CD4-positive, alpha-beta T cell treated with Interleukin-4 for 1 hour (primary cell): Measurements from ENCODE around the gene CBFA2T3.

Source experiments
- DNase-seq, 2 donors: peaks; one replicate each; pipeline ENCODE4 v3.0.0-alpha.2; 2020 to 2022

CBFA2T3 gene

DNA sequence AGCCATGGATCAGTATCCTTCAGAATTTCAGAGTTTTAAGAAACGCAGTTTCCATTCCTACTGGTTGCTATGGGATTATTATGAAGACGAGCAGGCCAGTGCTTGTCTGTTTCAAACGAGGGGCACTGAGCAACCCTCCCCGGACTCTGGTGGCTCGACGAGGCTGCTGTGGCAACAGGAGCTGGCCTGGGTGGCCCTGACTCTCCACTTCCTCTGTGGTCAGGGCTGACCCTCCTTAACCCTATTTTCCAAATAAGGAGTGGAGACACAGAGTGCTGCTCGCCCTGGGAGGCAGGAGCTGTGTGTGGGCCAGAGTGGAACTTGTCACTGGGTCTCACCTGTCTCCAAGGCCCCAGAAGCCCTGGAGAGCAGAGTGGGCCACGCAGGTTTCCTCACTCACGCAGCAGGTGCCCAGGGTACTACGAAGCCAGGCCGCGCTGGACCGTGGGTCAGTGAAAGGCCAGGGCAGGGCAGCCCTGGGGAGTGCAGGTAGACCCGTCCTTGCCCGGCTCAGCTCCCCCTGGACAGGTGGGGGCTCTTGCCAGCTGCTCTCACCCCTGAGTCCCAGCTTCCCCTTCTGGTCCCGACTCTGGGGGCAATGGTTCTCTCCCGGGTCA is 123.6 kb downstream of the CBFA2T3 start:
- peak in 1 of 2 donors; percentile 17 for DNase-seq

DNA sequence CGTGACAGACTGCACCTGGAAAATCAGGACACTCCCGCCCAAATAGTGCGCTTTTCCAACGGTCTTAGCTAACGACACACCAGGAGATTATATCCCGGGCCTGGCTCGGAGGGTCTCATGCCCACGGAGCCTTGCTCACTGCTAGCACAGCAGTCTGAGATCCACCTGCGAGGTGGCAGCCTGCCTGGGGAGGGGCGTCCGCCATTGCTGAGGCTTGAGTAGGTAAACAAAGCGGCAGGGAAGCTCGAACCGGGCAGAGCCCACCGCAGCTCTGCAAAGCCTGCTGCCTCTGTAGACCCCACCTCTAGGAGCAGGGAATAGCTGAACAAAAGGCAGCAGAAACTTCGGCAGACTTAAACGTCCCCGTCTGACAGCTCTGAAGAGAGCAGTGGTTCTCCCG is 125.4 kb downstream of the CBFA2T3 start:
- DNase-seq: no peak

DNA sequence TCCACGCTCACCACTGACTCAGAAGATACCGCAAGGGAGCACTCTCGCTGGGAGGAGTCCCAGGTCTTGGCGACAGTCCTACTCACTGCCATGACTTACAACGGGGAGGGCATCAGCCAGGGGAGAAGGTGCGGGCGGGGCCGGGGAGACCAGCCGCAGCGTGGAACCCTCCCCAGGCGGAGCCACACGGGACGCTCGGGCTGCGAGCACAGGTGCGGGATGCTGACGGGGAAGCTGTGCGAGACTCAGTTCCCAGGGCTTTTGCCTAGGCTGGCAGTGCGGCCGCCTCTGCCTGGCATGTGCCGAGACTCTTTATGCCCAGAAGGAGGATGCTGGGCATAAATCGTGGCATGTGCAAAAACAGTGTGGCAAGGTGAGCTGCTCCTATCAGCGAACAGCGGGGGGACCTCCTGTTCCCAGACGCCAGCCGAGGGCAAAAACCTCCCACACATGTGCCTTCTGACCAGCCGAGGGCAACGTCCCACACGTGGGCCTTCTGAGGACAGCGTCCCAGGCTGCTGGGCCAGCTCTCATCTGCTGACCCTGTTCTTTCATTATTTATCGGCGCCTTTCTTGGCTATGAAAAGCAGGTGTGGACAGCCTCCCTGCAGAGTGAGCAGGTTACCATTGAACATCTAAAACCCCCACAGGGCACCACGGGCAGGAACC is 126.3 kb downstream of the CBFA2T3 start:
- no peak for DNase-seq

DNA sequence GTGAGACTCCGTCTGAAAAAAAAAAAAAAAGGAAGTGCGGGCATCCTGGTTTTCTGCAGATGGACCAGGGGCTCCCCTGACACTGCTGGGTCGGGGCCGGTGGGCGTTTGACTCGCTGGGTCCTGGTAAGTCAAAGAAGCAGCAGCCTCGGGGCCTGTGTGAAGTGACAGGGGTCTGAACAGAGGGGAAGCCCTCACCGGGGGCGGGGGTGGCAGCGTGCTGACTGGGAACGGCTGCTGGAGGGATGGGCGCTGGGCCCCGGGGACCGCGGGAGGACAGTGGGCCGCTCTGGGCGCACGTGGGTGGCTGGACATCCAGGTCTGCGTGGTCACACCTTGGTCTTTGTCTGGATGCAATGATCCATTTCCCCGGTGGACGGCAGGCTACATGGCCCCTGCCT is 128.4 kb downstream of the CBFA2T3 start:
- no peak for DNase-seq

DNA sequence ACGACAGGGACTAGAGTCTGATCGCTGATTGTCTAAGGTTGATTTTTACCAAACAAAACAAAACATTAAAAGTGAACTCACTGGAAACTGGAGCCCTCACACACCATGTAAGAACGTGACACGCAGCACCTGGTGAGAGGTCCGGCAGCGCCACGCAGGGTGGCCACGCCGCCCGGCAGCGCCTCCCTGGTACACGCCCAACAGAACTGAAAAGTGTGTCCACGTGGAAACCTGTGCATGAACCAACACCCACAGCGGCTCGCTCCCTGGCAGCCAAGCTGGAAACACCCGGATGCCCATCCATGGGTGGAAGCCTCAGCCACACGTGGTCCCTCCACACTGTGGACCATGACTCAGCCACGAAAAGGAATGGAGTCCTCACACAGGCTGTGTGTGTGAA is 129.4 kb downstream of the CBFA2T3 start:
- DNase-seq: no peak

DNA sequence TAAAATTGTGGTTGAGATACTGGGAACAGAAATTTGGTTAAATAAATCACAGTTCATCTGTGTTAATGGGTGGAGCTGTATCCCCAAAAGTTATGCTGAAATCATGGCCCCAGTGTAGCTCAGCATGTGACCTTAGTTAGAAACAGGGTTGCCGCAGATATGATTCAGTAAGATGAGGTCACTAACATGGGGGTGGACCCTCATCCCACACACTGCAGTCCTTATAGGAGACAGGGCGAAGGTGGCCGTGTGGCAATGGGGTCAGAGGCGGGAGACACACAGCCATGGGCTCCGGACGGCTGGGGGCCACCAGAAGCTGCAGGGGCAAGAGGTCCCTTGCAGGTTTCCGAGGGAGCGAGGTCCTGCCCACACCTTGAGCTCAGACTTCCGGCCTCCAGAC is 130.9 kb downstream of the CBFA2T3 start:
- DNase-seq: no peak

DNA sequence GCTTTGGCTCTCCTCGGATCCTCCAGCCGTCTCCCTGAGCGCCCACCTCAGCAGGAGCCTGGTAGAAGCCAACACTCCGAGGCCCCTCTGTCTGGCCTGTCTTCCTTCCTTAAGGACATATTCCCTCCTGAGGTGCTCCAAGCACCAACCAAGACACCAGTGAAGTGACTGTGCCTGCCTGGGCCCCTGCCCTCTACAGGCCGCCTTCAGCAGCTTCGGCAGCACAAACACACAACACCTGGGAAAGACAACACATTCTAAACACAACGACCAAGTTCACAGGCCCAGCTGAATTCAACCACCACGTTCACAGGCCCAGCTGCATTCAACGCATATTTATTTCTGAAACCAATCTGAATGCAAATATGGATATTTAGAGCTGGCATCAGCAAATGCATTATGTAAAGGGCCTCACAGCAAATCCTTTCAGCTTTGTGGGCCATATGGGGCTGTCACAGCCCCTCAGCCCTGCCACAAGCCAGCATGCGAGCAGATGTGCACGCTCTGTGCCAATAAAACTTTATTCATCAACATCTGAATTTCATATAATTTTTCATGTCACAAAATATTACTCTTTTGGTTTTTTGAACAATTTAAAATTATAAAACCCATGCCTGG is 132.5 kb downstream of the CBFA2T3 start:
- DNase-seq: no peak

DNA sequence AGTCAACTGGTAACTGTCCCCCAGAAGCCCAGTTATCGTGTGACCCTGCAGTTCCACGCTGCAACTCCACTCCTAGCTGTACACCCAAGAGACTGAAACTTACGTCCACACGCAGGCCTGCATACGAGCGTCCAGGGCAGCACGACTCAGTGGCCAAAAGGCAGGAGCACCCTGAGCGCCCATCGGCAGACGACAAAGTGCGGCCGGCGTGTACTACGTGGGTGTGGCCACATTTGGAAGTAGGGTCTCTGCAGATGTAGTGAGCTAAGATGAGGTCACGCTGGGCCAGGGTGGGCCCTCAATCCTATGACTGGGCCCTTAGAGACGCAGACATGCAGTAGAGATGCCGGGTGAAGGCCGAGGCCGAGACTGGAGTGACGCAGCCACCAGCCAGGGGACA is 133.8 kb downstream of the CBFA2T3 start:
- no peak for DNase-seq

DNA sequence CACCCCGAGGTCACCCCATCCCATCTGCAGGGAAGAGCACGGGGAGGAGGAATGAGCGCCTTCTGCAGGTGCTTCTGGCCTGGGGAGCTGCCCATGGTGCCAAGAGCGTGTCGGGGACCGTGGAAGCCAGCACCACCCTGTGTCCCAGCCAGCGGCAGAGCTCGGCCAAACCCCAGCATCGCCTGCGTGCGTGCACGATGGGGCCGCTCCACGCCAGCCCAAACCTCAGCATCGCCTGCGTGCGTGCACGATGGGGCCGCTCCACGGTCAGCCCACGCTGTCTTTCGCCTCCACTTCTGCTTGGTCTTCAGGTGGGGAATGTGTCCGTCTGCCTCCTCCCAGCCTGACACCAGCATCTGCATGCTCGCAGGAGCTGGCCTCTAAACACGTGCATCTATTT is 134.2 kb downstream of the CBFA2T3 start:
- DNase-seq: no peak

DNA sequence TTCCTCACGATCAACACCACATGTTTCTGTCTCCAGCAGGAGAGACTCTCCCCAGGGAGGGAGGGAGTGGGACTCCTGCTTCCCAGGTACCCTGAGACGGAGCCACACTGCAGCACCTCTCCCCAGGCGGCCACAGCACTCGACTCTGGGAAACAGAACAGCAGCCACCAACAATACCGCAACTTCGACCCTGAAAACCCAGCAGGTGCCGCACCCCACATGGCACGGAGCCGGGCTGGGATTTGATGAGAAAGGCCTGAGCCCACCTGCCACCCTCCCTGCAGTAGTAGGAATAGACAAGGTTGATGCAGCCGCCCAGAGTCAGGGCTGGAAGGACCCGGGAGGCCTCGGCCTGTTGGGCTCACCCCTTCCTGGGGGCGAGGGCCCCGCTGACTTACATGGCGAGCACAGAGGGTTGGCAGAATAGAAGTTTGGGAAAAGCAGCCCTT is 134.7 kb downstream of the CBFA2T3 start:
- no peak for DNase-seq

DNA sequence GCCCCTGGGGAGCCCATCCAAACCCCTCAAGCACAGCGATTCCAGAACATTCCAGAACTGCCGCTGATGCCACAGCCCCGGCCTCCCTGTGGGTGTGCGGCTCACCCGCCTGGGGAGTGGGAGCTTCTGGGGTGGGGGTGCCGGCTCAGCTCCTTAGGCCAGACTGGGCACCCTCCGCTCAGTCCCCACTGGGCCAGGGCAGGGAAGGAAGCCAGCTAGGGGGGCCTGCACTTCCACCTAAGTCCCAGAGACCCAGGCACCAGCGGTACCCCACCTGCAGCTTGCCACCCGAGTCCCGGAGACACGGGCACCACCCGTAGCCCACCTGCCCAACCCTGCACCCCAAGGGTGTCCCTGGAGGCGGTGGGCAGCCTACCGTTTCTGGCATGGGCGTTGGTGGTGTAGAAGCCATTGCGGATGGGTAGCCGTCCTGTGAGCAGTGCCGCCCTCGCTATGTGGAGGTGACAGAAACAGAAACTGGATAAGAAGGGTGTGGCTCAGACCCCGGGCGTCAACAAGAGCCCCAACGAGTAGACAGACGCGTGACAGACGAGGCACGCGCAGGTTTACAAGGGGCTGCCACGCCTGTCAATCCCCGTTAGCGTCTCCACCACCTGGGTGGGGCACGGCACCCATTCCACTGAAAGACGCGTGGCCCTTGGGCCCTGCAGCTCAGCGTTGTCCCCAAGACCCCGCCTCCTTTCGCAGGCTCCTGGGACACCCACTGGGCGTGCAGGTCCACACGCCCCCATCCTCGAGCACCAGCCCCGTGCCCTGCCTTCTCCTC is 135.3 kb downstream of the CBFA2T3 start:
- DNase-seq: no peak

DNA sequence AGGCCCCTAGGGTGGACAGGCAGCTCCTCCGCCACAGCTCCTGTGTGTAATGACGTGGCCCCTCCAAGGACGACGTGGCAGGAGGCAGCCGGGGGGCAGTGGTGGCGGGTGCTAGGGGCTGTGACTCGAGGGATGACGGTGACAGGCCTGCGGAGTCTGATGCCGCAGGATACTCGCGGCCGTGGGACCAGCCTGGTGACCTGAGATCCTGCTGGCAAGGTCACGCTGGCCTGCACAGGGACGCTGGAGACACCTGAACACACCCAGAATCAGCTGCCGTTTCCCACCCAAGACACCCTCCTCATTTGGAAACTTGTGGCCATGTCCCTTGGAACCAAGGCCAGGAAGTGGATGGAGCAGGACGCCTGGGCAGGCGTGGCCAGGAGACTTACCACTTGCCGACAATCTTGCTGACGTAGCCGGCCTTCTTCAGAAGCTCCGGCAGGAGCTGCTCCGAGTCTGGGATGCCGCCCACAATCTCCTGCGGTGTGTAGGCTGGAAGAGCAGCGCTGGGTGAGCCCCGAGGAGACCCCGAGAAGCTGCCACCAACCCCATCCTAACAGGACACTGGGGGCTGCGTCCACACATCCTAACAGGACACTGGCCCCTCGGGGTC is 136.3 kb downstream of the CBFA2T3 start:
- DNase-seq: no peak

DNA sequence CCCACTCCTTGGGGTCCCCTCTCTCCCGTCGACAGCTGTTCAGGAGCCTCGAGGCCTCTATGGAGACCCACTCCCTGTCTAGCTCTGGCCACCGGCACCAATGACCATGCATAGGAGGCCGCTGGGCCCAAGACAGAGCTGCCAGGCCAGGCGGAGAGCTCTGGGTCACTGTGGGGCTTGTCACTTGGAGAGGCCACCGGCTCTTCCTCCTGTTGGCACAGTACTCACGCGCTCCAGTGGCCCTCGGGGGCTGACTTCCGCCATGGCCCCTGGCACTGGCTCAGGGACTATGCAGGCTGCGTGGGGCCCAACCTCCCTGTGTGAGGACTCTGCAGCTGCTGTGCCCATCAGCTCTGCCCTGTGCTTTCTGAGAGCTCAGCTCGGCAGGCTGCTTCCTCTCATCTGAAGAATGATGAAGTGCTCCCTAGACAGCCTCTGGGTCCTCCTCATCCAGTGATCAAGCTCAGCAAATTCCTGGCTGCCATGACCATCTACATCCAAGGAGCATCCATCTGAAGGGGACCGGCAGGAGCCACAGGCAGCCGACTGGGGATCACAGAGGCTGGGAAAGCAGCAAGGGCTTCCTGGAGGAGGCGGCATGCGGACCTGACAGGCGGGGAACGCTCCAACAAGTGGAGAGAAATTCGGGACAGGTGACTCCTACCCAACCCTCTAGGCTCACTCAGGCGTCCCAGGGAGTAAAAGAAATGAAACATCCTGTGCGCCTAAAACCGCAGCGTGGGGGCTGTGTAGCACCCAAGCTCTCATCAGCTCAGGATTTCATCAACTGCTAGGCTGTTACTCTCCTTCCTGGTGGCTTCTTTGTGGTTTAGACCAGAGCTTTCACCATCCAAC is 137.0 kb downstream of the CBFA2T3 start:
- DNase-seq: no peak

DNA sequence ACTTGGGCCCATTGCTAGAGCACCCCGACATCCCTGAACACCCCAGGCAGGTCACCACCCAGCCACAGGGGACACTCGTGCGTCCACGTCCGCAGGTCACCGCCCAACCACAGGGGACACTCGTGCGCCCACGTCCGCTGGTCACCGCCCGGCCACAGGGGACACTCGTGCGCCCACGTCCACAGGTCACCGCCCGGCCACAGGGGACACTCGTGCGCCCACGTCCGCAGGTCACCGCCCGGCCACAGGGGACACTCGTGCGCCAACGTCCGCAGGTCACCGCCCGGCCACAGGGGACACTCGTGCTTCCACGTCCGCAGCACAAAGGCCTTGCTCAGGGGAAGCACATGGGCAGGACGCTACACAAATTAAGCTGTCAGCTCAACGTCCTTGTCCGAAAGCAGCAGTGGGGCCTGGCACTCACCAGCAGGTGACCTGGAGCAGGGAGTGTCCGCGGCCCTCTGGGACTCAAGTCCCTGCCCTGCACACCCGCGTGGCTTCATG is 137.9 kb downstream of the CBFA2T3 start:
- no peak for DNase-seq

DNA sequence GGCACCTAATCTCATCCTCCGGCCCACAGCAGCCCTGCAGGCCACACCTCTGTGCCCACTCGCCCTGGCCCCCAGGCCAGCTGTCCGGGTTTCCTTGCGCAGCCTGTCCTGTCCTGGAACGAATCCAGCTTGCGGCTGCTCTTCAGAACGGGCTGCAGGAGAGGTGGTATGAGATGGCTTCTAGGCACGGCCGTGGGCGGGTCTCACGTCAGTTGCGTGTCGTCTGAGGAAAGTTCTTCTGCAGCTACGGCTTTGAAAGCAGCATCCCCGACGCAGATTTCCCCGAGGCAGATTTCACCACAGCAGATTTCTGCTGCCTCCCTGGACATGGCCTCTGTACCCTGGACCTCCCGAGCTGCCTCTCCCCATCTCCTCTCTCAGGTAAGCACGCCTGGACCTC is 138.4 kb downstream of the CBFA2T3 start:
- DNase-seq: no peak

DNA sequence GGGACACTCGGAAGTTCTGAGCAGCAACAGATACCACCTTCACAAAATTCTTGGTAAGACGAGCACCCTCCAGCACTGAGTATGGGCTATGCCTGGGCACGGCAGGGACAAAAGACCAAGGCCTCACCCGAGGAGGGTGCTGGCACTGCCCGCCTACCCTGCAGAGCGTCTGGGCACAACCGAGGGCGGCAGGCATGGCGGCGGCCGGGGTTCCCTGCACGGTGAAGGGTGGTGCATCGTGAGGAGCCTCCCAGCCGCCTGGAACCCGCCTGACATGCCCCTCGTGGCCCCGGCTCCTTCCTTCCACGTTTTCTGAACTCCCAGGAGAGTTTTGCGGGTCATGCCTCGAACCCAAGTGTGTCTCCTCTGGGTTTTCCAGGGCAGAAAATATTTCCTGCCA is 139.2 kb downstream of the CBFA2T3 start:
- DNase-seq: no peak

DNA sequence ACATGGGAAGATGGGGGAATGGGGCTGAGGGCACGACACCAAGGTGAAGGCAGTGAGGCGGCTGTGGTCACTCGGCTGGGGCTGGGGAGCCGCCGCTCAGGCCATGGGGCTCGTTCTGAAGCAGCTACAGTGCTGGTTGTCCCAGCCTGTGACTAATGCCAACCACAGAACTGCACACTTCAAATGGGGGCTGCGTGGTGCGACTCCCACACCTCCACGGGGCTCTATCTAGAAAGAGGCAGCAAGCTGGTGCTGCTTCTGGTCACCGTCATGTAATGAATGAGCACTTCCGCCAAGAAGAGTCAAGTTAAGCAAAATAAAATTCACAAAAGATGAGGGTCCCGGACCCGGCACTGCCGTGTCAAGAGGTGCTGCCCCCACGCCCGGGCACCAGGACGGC is 140.2 kb downstream of the CBFA2T3 start:
- DNase-seq: no peak

DNA sequence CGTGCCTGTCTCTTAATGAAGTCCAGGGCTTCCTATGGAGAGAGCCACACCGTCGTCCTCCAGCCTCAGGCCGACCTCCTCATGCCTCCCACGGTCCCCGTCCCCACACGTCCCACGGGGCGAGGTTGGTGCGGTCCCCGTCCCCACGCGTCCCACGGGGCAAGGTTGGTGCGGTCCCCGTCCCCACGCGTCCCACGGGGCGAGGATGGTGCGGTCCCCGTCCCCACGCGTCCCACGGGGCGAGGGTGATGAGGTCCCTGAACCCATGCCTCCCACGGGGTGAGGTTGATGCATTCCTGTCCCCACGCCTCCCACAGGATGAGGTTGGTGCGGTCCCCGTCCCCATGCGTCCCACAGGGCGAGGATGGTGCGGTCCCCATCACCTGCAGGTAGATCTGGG is 141.2 kb downstream of the CBFA2T3 start:
- DNase-seq: no peak

DNA sequence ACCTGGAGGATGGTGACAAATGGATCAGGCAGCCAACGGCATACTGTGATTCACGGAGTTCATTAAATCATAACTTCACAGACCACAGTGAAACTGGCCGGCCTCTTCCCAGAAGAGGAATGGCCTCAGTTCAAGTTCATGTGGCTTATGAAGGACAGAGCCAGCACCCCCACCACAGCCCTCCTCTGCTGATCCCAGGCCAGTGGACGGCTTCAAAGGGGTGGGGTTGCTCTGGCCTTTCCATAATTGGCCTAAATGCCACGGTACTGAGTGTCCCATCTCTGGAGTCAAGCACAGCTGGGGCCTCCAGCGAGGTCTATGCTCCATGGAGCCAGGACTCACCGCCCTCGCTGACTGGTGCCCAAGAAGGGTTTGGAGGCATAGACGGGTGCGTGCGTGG is 141.6 kb downstream of the CBFA2T3 start:
- no peak for DNase-seq

DNA sequence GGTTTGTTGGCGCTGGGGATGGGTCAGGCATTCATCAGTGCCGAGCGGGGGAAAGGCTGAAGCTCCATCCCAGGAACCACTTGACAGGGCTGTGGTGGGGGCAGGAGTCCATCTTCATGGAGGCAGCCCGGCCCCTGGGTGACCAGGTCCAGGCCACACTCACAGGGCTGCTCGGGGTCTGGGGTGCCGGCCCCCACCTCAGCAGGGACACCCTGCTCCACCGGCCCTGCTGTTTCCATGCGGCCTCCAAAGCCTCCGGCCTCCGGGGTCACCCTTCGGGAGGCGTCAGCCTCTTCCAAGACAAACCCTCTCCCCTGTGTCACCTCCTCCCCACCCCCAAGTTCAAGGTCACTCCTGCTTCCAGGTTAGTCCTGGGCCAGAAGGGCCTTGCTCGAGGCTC is 142.3 kb downstream of the CBFA2T3 start:
- DNase-seq: no peak

DNA sequence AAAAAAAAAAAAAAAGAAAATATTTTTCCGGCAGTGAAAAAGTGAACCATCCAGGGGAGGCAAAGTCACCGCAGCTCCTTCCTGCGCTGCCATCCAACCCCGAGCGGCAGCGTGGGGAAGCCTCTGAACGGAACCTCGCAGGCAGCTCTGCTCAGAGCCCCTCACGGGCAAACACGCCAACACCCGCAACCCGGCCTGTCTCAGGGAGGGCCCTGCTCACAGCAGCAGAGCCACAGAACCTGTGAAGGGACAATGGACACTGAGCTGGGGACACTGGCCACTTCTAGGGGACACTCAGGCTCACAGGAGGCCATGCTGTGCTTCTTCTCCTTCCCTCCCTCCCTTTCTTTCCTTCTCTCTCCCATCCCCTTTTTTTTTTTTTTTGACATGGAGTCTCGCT is 143.9 kb downstream of the CBFA2T3 start:
- DNase-seq: no peak

DNA sequence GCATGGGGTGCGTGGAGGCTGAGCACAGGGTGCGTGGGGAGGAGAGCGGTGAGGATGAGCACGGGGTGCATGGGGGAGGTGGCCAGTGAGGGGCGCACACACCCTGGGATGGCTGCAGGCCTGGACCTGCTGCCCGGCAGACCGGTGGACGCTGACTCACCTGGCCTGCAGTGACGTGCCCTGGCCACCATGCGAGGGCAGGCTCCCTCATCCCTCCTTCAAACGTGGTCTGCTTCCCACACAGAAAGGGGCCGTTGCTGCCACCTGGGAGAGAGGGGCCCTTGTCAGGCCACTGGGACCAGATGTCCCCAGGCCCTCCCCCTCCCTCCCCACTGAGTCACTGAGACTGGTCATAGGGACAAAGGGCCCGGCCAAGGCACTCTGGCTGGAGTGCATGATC is 145.2 kb downstream of the CBFA2T3 start:
- no peak for DNase-seq
